ENCODE results near the gene RNF40.

DNA sequence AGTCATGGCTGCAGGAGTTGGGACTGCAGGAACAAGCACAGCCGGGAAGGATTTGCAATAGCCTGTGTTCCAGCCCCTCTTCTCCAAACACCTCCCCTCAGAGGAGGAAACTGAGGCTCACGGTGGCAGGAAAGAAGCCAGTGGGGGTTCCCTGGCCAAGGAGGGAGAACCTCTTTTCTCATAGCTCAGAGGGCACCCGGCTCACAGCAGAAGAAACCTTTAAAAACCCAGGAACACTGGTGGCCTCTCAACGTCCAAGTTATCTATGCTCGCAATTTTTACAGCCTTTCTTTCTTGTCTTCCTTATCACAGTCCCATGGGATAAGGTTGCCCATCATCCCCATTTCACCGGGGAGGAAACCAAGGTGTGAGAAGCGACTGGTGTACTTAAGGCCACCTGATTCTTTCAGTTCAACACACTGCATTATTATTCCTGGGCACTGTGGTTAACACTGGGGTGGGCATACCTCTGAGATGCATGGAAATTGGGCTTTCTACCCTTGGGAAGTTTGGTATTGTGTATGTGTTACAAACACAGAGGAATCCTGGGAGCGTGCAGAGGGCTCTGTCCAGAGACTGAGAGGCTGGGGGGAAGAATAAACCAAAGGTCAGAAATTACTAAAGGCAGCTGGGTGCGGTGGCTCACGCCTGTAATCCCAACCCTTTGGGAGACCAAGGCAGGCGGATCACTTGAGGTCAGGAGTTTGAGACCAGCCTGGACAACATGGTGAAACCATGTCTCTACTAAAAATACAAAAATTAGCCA, 25.7 kb downstream of the RNF40 start:
- TF ChIP-seq CTCF (IDR thresholded peaks at IDR 0.05 in 8 of 11, conservative IDR thresholded peaks at IDR 0.05 in 3 of 11) (no peak), POLR2AphosphoS5 (IDR thresholded peaks at IDR 0.05) (no peak), POLR2A (IDR thresholded peaks at IDR 0.05) (no peak)
